H1 (cell line): ENCODE data around the gene SIGLEC11. TPM values are rescaled to one million over a fixed set of nuclear protein-coding genes. Genes with fewer than 3 reads are reported as not detected.
A peak's percentile ranks its signal among the peaks of the same experiment; 100 is the strongest.

Experiments
- CTCF ChIA-PET: fragments of 300-600 bp; sonication (Branson Sonifier 250); formaldehyde crosslinking; loops from one replicate; lab custom pipeline; 2021; ENCODE audit not compliant: partially characterized antibody; lab: Charles Lee
- POLR2A ChIA-PET: fragments of 300-600 bp; sonication (Branson Sonifier 250); formaldehyde crosslinking; loops from one replicate; lab custom pipeline; 2021; ENCODE audit warnings: inconsistent platforms; ENCODE audit not compliant: partially characterized antibody; lab: Charles Lee
- DNase-seq, 2 experiments: peaks; one replicate each; pipeline versions ENCODE4 v3.0.0 to v3.0.0-alpha.2; 2010 to 2022; ENCODE audit warnings: low spot score in 2 of 2, low read depth in 1 of 2, mixed read lengths in 1 of 2
- FAIRE-seq: peaks from 2 replicates; lab custom pipeline; 2011; peaks lifted over from hg19 to GRCh38; lab: Jason Lieb, UNC
- H2AFZ ChIP-seq: 2 replicates; pipeline ENCODE4 v1.8.1; 2012; ENCODE audit warnings: low read length, inconsistent platforms
- H2AK5ac ChIP-seq: 2 replicates; pipeline ENCODE4 v1.6.1; 2013; ENCODE audit warnings: low read depth, low read length
- H2BK120ac ChIP-seq: replicated peaks from 2 replicates; pipeline ENCODE3; 2013; ENCODE audit warnings: low read depth, low read length, inconsistent platforms
- H2BK12ac ChIP-seq: 2 replicates; pipeline ENCODE4 v1.6.1; 2013; ENCODE audit warnings: low read depth, low read length
- H2BK15ac ChIP-seq: 2 replicates; pipeline ENCODE4 v1.6.1; 2013; ENCODE audit warnings: low read length
- H2BK20ac ChIP-seq: 2 replicates; pipeline ENCODE4 v1.6.1; 2013; ENCODE audit warnings: low read length
- H2BK5ac ChIP-seq: 2 replicates; pipeline ENCODE4 v1.6.1; 2013; ENCODE audit warnings: low read depth, low read length
- H3K14ac ChIP-seq: 2 replicates; pipeline ENCODE4 v1.6.1; 2013; ENCODE audit warnings: inconsistent platforms; ENCODE audit not compliant: insufficient read length
- H3K18ac ChIP-seq: 2 replicates; pipeline ENCODE4 v1.6.1; 2013; ENCODE audit warnings: low read length; ENCODE audit errors: extremely low read depth
- H3K23ac ChIP-seq: 2 replicates; pipeline ENCODE4 v1.6.1; 2013; ENCODE audit warnings: inconsistent platforms; ENCODE audit not compliant: insufficient read length
- H3K23me2 ChIP-seq: 2 replicates; pipeline ENCODE4 v1.6.1; 2013; ENCODE audit warnings: low read depth, low read length
- H3K27ac ChIP-seq: 2 replicates; pipeline ENCODE4 v1.6.1; 2011; ENCODE audit warnings: low read depth, low read length, inconsistent platforms
- H3K27me3 ChIP-seq, 4 experiments: replicated peaks in 1 of 4; 1 replicate in 1 of 4; 2 replicates in 3 of 4; pipeline versions ENCODE4 v1.6.1 to v1.8.1; 2011 to 2013; ENCODE audit warnings: low read length in 3 of 4, mild to moderate bottlenecking in 3 of 4, inconsistent platforms in 2 of 4, mixed read lengths in 2 of 4, moderate library complexity in 1 of 4; ENCODE audit not compliant: control insufficient read depth in 3 of 4, insufficient read depth in 3 of 4; ENCODE audit errors: extremely low read depth in 1 of 4
- H3K36me3 ChIP-seq, 4 experiments: 2 replicates each; pipeline versions ENCODE4 v1.6.1 to v1.8.1; 2011 to 2013; ENCODE audit warnings: mild to moderate bottlenecking in 4 of 4, low read length in 3 of 4, moderate library complexity in 2 of 4, control low read depth in 1 of 4, inconsistent platforms in 1 of 4; ENCODE audit not compliant: insufficient read depth in 4 of 4, control insufficient read depth in 2 of 4
- H3K4ac ChIP-seq: replicated peaks from 2 replicates; pipeline ENCODE3; 2013; ENCODE audit warnings: low read length, low read depth, mixed read lengths, inconsistent platforms; ENCODE audit not compliant: insufficient read length
- H3K4me1 ChIP-seq, 4 experiments: replicated peaks in 1 of 4; 1 replicate in 1 of 4; 2 replicates in 3 of 4; pipeline versions ENCODE4 v1.6.1 to v1.8.1; 2011 to 2013; ENCODE audit warnings: low read length in 3 of 4, inconsistent platforms in 2 of 4, mixed read lengths in 1 of 4; ENCODE audit not compliant: insufficient read depth in 4 of 4, control insufficient read depth in 3 of 4
- H3K4me2 ChIP-seq, 2 experiments: 2 replicates each; pipeline versions ENCODE4 v1.6.1 to v1.8.1; 2011 to 2013; ENCODE audit warnings: low read depth in 2 of 2, low read length in 2 of 2, control low read depth in 1 of 2, inconsistent platforms in 1 of 2, mild to moderate bottlenecking in 1 of 2; ENCODE audit not compliant: insufficient read depth in 1 of 2
- H3K4me3 ChIP-seq, 4 experiments: fragments of 200-600, 300-600 bp in 1 of 4; sonication (generic), shearing (Covaris generic), sonication (Bioruptor Twin) in 1 of 4; 2 replicates each; pipeline versions ENCODE4 v1.5.1 to v1.8.1; 2011 to 2016; ENCODE audit warnings: low read length in 4 of 4, low read depth in 3 of 4, control low read depth in 2 of 4, inconsistent platforms in 2 of 4, mild to moderate bottlenecking in 2 of 4, mixed read lengths in 1 of 4, moderate library complexity in 1 of 4; ENCODE audit not compliant: insufficient read depth in 2 of 4; ENCODE audit errors: extremely low read depth in 1 of 4
- H3K56ac ChIP-seq: replicated peaks from 2 replicates; pipeline ENCODE3; 2013; ENCODE audit warnings: low read depth, mild to moderate bottlenecking, mixed read lengths, low read length, inconsistent platforms; ENCODE audit not compliant: insufficient read length
- H3K79me1 ChIP-seq: 2 replicates; pipeline ENCODE4 v1.6.1; 2013; ENCODE audit warnings: low read depth, low read length, control low read depth
- H3K79me2 ChIP-seq, 2 experiments: 2 replicates each; pipeline versions ENCODE4 v1.6.1 to v1.8.1; 2012 to 2013; ENCODE audit warnings: low read length in 2 of 2, mild to moderate bottlenecking in 2 of 2, inconsistent platforms in 1 of 2; ENCODE audit not compliant: insufficient read depth in 2 of 2, control insufficient read depth in 1 of 2
- H3K9ac ChIP-seq, 4 experiments: replicated peaks in 1 of 4; 1 replicate in 1 of 4; 2 replicates in 3 of 4; pipeline versions ENCODE4 v1.6.1 to v1.8.1; 2011 to 2013; ENCODE audit warnings: low read depth in 3 of 4, low read length in 3 of 4, control low read depth in 2 of 4, mild to moderate bottlenecking in 2 of 4, moderate library complexity in 2 of 4, inconsistent platforms in 1 of 4; ENCODE audit errors: extremely low read depth in 1 of 4
- H3K9me3 ChIP-seq, 2 experiments: 2 replicates each; pipeline versions ENCODE4 v1.6.1 to v1.8.1; 2012 to 2013; ENCODE audit warnings: mild to moderate bottlenecking in 2 of 2, moderate library complexity in 2 of 2, control low read depth in 1 of 2, inconsistent platforms in 1 of 2, low read depth in 1 of 2, low read length in 1 of 2, mixed read lengths in 1 of 2; ENCODE audit not compliant: insufficient read depth in 2 of 2
- H4K20me1 ChIP-seq, 2 experiments: replicated peaks in 1 of 2; 2 replicates each; pipeline versions ENCODE3 to v1.8.1; 2011 to 2013; ENCODE audit warnings: inconsistent platforms in 2 of 2, low read length in 2 of 2, mild to moderate bottlenecking in 1 of 2; ENCODE audit not compliant: insufficient read depth in 2 of 2, control insufficient read depth in 1 of 2
- H4K5ac ChIP-seq: 2 replicates; pipeline ENCODE4 v1.6.1; 2013; ENCODE audit warnings: low read length, low read depth, mixed read lengths, inconsistent platforms; ENCODE audit not compliant: insufficient read length
- H4K8ac ChIP-seq: 2 replicates; pipeline ENCODE4 v1.8.0; 2013; ENCODE audit warnings: mild to moderate bottlenecking, moderate library complexity, low read length, inconsistent platforms; ENCODE audit not compliant: insufficient read depth; ENCODE audit errors: extremely low read depth
- H4K91ac ChIP-seq: replicated peaks from 2 replicates; pipeline ENCODE3; 2013; ENCODE audit warnings: low read length, mixed read lengths, inconsistent platforms; ENCODE audit not compliant: insufficient read length
- GABPA ChIP-seq: IDR thresholded peaks from 2 replicates; pipeline ENCODE4 v1.6.1; 2011; ENCODE audit warnings: mild to moderate bottlenecking, low read length, moderate library complexity, borderline replicate concordance; ENCODE audit not compliant: insufficient read depth
- KDM1A ChIP-seq: fragments of 200-600, 300-600 bp; sonication (generic); IDR thresholded peaks from 2 replicates; pipeline ENCODE4 v1.7.1; 2016; ENCODE audit warnings: mild to moderate bottlenecking, low read length, borderline replicate concordance
- KDM5A ChIP-seq: fragments of 200-600 bp; IDR thresholded peaks from 2 replicates; pipeline ENCODE4 v1.7.1; 2012; ENCODE audit warnings: mild to moderate bottlenecking, low read length, inconsistent platforms, mixed read lengths
- POLR2AphosphoS5 ChIP-seq: IDR thresholded peaks from 2 replicates; pipeline ENCODE4 v1.6.1; 2011; ENCODE audit warnings: low read depth, low read length
- SIN3A ChIP-seq, 2 experiments: IDR thresholded peaks in 1 of 2; conservative IDR thresholded peaks in 1 of 2; 2 replicates each; pipeline ENCODE4 v1.6.1; 2011 to 2012; ENCODE audit warnings: low read length in 2 of 2, improper control_type of control experiment in 1 of 2, low read depth in 1 of 2, mild to moderate bottlenecking in 1 of 2
- SP4 ChIP-seq: IDR thresholded peaks from 2 replicates; pipeline ENCODE4 v1.6.1; 2012; ENCODE audit warnings: low read length, inconsistent platforms
- SRF ChIP-seq: IDR thresholded peaks from 2 replicates; pipeline ENCODE4 v1.6.1; 2011; ENCODE audit warnings: mild to moderate bottlenecking, low read depth, low read length, moderate library complexity
- TBP ChIP-seq: IDR thresholded peaks from 2 replicates; pipeline ENCODE4 v1.6.1; 2011; ENCODE audit warnings: low read depth, low read length, improper control_type of control experiment
- ZNF274 ChIP-seq: IDR thresholded peaks from 2 replicates; pipeline ENCODE4 v1.7.0; 2012; ENCODE audit warnings: low read length, borderline replicate concordance; ENCODE audit errors: extremely low read depth
- WGBS, 2 experiments: shearing (Covaris generic) in 1 of 2; methylation state at CpG; one replicate each; pipeline versions ENCODE4 v1.1.6 to v1.1.7; 2013 to 2015; ENCODE audit warnings: low lambda C conversion rate in 2 of 2, mixed read lengths in 2 of 2, inconsistent platforms in 1 of 2, low coverage in 1 of 2, missing lambda C conversion rate in 1 of 2; ENCODE audit not compliant: insufficient replicate concordance in 2 of 2, insufficient coverage in 1 of 2, insufficient read length in 1 of 2; ENCODE audit errors: extremely low coverage in 1 of 2, missing lambda C conversion rate in 1 of 2; 5-methylcytosine and 5-hydroxymethylcytosine counted together
- polyA plus RNA-seq, 7 experiments: library from polyadenylated mRNA; depleted of rRNA in 3 of 7; stranded (reverse) in 5 of 7; unstranded in 2 of 7; fragments of >200 nt in 5 of 7; fragments of 200-250 nt in 2 of 7; gene quantifications; 1 replicate in 5 of 7; 2 replicates in 1 of 7; 4 replicates in 1 of 7; pipeline versions ENCODE4 v1.2.1 to v1.2.3, GENCODE V29; 2011 to 2013; ENCODE audit warnings: missing spikeins in 2 of 7, mixed read lengths in 2 of 7
- total RNA-seq: library from RNA; stranded (reverse); fragmentation: NEBNext Ultra II Directional; extraction: Animal tissue kit (Norgen Biotek cat#: 25700); gene quantifications from 2 replicates; pipeline ENCODE4 v1.2.1, GENCODE V29; 2021
- TF ChIP-seq, protein P1 (sequence below): IDR thresholded peaks from 2 replicates; pipeline ENCODE4 v1.6.1; 2012; ENCODE audit warnings: inconsistent platforms

Gene SIGLEC11
- total and polyA plus RNA-seq, 2 of the 8 experiments (the other 6 are each of a cell fraction or from before 2014, with no cell fraction given), result 0.18 TPM; not detected in 1

DNA sequence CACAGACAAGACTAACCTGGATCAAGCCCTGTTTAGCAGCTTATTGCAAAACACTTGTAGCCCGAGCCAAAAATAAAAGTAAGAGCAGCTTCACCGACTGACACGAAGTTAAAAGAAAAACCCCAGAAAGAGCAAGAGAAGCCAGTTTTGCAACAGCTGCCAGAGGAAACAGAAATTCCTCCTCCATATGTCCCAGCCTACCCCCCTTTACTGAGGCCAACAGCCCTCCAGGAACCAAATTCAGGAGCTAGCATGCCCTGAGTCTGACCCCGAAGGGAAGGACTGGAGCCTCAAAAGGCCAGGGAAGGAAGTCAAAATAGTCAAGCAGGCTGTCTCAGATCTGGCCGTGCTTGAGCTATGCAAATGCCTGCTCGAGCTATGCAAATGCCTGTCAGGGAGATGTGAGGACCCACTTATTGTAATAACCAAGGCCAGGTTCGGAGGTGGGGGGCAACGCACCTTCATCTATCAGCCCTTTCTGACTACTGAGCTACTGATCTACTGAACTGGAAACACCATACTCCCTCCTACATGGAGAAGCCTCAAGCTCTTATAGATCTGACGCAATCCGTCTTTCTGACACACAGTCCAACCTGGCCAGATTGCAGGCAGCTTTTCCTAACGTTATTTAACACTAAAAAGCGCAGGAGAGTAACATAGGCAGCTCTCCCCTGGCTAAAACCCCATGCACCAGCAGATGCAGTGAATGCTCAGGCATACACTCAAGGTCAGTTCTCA, 6.7 kb downstream of the SIGLEC11 start:
- WGBS, 2 experiments, result 77% methylated on average over 12 of the region's 12 CpGs; no CpG with 5 or more reads in 1 of the 2 experiments
- DNase-seq, result no peak
- Histone ChIP-seq H4K5ac (no peak overlapping the region), H3K27me3 (no peaks in the 10 kb centered on the region), H4K20me1 (peaks cover 0 to 1% of the 10 kb centered on the region in 2 experiments), H2BK20ac (no peak overlapping the region), H3K14ac (no peak overlapping the region), H3K36me3 (no peaks in the 10 kb centered on the region), H3K79me1 (no peaks in the 10 kb centered on the region), H3K23ac (no peak overlapping the region), H3K9me3 (peaks cover 0 to 3% of the 10 kb centered on the region in 2 experiments; a peak in 1 of 4 replicates), H3K27ac (no peak overlapping the region), H2BK120ac (no peak overlapping the region), H3K4me3 (no peak overlapping the region), H3K9ac (no peak overlapping the region), H3K4me2 (peak overlapping the region; percentile 2 to 39; a peak in 2 of 4 replicates), H2BK5ac (no peak overlapping the region), H2BK12ac (no peak overlapping the region), H3K18ac (0 out of 2 replicates have a peak overlapping the region, but pooled peaks have one; percentile 20), H4K8ac (no peak overlapping the region), H2BK15ac (no peak overlapping the region), H2AK5ac (no peak overlapping the region), H3K23me2 (no peaks in the 10 kb centered on the region), H3K56ac (no peak overlapping the region), H2AFZ (no peak overlapping the region), H3K4me1 (peaks cover 0 to 17% (median 9%) of the 10 kb centered on the region in 4 experiments; a peak in 6 of 7 replicates), H3K4ac (no peak overlapping the region), H4K91ac (no peak overlapping the region), H3K79me2 (no peaks in the 10 kb centered on the region)
- no peak for FAIRE-seq
- ChIA-PET CTCF (interaction anchor here (0.5 to 7.3 kb wide), 10 partner anchors 14 to 92 kb away, joined by 3 to 69 read pairs (median 5); no protein-coding TSS in a partner anchor), POLR2A (interaction anchor here (1.0 to 2.1 kb wide), 3 partner anchors 11 to 25 kb away, joined by 4 to 10 read pairs (median 4); partner anchors contain the start of genes ATF5 and NUP62)
- TF ChIP-seq POLR2AphosphoS5, result no peak
- TF ChIP-seq, protein P1, sequence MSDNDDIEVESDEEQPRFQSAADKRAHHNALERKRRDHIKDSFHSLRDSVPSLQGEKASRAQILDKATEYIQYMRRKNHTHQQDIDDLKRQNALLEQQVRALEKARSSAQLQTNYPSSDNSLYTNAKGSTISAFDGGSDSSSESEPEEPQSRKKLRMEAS, result no peak
- no peak for TF ChIP-seq ZNF274
- no peak for TF ChIP-seq SRF
- TF ChIP-seq GABPA, result no peak
- TF ChIP-seq KDM5A, result no peak
- no peak for TF ChIP-seq KDM1A
- no peak for TF ChIP-seq SIN3A (conservative IDR thresholded peaks at IDR 0.05 in 1 of 2, IDR thresholded peaks at IDR 0.05 in 1 of 2; ENCODE audit: low read depth in 1 of 2, low read length in 2 of 2)
- TF ChIP-seq SP4, result no peak
- TF ChIP-seq TBP, result no peak
